GM13976 (cell line): ENCODE results near the gene SGF29.

Experiments
- DNase-seq: peaks from one replicate; pipeline ENCODE4 v3.0.0; 2012; ENCODE audit warnings: low spot score
- CTCF ChIP-seq: IDR thresholded peaks from 2 replicates; pipeline ENCODE4 v1.5.1; 2012; ENCODE audit warnings: borderline replicate concordance, mild to moderate bottlenecking; ENCODE audit not compliant: insufficient read depth; ENCODE audit errors: extremely low read depth, missing control alignments, control extremely low read depth
- in situ Hi-C: fragments of 300-500 bp; cut with MboI; formaldehyde crosslinking; loops from one replicate; pipeline ENCODE4 v1.12.0; 2022; ENCODE audit warnings: low sequenced_read_pairs, mixed read lengths, inconsistent platforms; ENCODE audit not compliant: unreplicated experiment

The SGF29 gene

GRCh38 chr16:28527985-28528384, 25.7 kb upstream of the SGF29 start:
- DNase-seq: no peak
- no peak for TF ChIP-seq CTCF
- in situ Hi-C loops: loop anchor here (25.0 kb wide), 1 partner anchor 241 kb away; the partner anchor contains the start of gene SBK1

- in situ Hi-C loops: loop anchor here (25.0 kb wide), 1 partner anchor 241 kb away; the partner anchor contains the start of gene SBK1
- no peak for TF ChIP-seq CTCF
- DNase-seq: no peak
Observed at GRCh38 chr16:28528463-28528867, 25.3 kb upstream of the SGF29 start.

DNA sequence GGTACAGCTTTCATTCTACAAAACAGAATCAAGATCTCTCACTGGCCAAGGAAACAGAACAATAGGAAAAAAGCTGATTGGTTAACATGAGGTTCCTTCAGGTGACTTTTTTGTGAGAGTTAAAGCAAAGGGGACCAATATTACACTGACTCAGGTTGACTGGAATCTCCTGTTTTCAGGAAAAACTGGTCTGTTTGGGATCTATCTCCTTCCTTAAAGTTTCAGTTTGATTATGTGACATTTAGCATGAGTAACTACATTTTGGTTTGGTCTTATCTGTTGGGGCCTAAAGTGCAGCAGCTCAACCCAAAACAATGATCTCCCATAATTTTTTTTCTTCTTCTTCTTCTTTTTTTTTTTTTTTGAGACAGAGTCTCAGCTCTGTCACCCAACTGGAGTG, 24.6 kb upstream of the SGF29 start:
- TF ChIP-seq CTCF: no peak
- DNase-seq: no peak
- in situ Hi-C loops: loop anchor here (25.0 kb wide), 1 partner anchor 242 kb away; the partner anchor contains the start of gene SBK1

DNA sequence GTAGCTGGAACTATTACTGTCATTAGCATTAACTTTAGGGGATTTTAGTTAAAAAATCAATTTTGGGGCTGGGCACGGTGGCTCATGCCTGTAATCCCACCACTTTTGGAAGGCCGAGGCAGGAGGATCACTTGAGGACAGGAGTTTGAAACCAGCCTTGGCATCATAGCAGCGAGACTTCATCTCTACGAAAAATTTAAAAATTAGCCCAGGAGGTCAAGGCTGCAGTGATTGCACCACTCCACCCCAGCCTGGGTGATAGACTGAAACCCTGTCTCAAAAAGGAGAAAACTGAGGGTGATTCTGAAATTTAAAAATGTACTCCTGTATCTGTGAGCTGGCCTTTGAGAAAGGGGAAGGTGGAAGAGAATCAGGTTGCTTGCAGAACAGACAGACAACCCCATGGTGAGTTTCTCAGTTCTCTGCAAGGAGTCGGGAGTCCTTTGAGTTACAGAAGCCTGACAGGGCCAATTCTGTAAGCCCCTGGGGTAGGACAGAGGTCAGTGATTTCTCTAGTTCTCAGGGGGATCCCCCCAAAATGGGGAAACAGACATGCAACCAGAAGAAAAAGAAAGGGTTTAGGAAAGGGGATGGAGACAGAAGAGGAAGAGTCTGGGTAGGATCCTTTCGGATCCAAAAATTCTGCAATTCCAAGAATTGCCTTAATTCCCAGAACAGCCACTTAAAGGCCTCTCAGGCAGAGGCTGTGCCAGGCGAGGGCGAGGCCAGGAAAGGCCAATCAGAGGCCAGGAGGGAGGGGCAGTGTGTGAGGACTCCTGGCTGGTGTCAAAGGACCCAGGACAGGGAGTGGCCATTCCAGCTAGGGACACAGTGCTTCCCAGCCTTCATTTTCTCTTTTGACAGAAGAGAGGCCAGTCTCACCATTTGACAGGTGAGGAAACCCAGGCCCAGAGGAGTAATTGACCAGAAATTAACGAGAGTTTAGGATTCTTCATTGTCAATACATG, 21.7 kb upstream of the SGF29 start:
- in situ Hi-C loops: loop anchor here (25.0 kb wide), 1 partner anchor 245 kb away; the partner anchor contains the start of gene SBK1
- no peak for DNase-seq
- no peak for TF ChIP-seq CTCF

DNA sequence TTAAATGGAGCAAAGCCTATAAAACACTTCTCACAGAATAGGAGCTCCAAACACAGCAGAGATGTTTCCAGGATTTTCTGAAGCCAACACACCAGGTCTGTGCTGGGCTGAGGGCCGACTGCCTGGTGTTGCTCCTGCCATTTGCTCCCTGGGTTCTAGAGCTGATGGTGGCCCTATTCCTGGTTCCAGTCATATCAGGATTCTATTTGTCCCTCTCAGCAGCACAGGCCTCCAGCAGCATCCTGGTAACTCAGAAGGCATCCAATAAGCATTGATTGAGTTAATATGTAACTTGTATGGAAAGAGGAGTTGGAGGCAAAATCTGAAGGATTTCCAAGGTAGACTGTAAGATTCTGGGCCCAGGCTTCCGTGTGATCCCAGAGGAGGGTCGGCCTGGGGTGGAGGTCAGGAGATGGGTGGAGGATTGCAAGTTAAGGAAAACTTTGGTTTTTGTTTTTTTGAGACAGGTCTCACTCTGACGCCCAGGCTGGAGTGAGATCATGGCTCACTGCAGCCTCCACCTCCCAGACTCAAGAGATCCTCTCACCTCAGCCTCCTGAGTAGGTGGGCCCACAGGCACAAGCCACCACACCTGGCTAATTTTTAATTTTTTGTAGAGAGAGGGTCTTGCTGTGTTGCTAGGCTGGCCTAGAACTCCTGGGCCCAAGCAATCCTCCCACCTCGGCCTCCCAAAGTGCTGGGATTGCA, 20.6 kb upstream of the SGF29 start:
- in situ Hi-C loops: loop anchor here (25.0 kb wide), 1 partner anchor 246 kb away; the partner anchor contains the start of gene SBK1
- DNase-seq: no peak
- no peak for TF ChIP-seq CTCF
